Activated CD8-positive, alpha-beta memory T cell treated with anti-CD3 and anti-CD28 coated beads, Interleukin-2, amount 10 ng/mL, durations not matched to agents 7 days and 5 days (primary cell): Measurements from ENCODE around the gene MED29. TPM values are rescaled to one million over a fixed set of nuclear protein-coding genes. Genes with fewer than 3 reads are reported as not detected.
A peak's percentile ranks its signal among the peaks of the same experiment; 100 is the strongest.

Source experiments
- ATAC-seq: fragments of 150-1000 bp; cut with Tn5 transposase; one replicate; pipeline ENCODE4 v1.10.0; 2021; ENCODE audit warnings: moderate library complexity
- CTCF ChIA-PET: fragments of 350-600 bp; sonication (Branson Sonifier 250); formaldehyde crosslinking; loops from one replicate; lab custom pipeline; 2021; ENCODE audit warnings: antibody characterized with exemption; lab: Charles Lee
- DNase-seq: peaks from one replicate; pipeline ENCODE4 v3.0.0-alpha.2; 2020
- H3K27ac Mint-ChIP-seq: one replicate; pipeline ENCODE4 v1.8.0; 2021; ENCODE audit warnings: mild to moderate bottlenecking, mixed read lengths
- H3K27me3 Mint-ChIP-seq: one replicate; pipeline ENCODE4 v1.8.0; 2021; ENCODE audit warnings: mixed read lengths
- H3K36me3 Mint-ChIP-seq: one replicate; pipeline ENCODE4 v1.8.0; 2021; ENCODE audit warnings: mild to moderate bottlenecking, mixed read lengths
- H3K4me1 Mint-ChIP-seq: one replicate; pipeline ENCODE4 v1.8.0; 2021; ENCODE audit warnings: mixed read lengths
- H3K4me3 Mint-ChIP-seq: one replicate; pipeline ENCODE4 v1.8.0; 2021; ENCODE audit warnings: mild to moderate bottlenecking, moderate library complexity, mixed read lengths
- H3K9me3 Mint-ChIP-seq: one replicate; pipeline ENCODE4 v1.8.0; 2022; ENCODE audit warnings: low read depth, mixed read lengths
- total RNA-seq, 2 experiments: library from RNA; stranded (reverse); gene quantifications; one replicate each; pipeline ENCODE4 v1.2.3, GENCODE V29; 2021

Gene MED29
- total RNA-seq, 2 experiments from 2014 or later: 31.0 to 31.2 TPM

- no peaks in the 10 kb centered on the region for H3K27me3 Mint-ChIP-seq
- ATAC-seq: no peak
- H3K36me3 Mint-ChIP-seq: peaks cover 22% of the 10 kb centered on the region
- H3K4me1 Mint-ChIP-seq: peaks cover 56% of the 10 kb centered on the region
- DNase-seq: no peak
- no peaks in the 10 kb centered on the region for H3K9me3 Mint-ChIP-seq
- CTCF ChIA-PET: interaction anchor here (0.9 to 4.5 kb wide), 4 partner anchors 7 to 194 kb away, joined by 3 to 76 read pairs (median 4); partner anchors contain the start of genes MED29 and PAF1
- peak overlapping the region; percentile 89 for H3K27ac Mint-ChIP-seq
- no peak overlapping the region for H3K4me3 Mint-ChIP-seq
Observed at GRCh38 chr19:39405261-39405957, 14.2 kb downstream of the MED29 start.

- H3K4me1 Mint-ChIP-seq: peaks cover 57% of the 10 kb centered on the region
- peak overlapping the region; percentile 84 for H3K4me3 Mint-ChIP-seq
- CTCF ChIA-PET: interaction anchor here (4.5 kb wide), 1 partner anchor 8 kb away, joined by 76 read pairs; no protein-coding TSS in a partner anchor
Observed at GRCh38 chr19:39405958-39406655, 14.9 kb downstream of the MED29 start.

GRCh38 chr19:39406656-39407409, 15.7 kb downstream of the MED29 start, which contains the start of gene ZFP36:
Gene ZFP36 (plus strand): TSS chr19:39406847. CDS start chr19:39406905, 58 bp downstream.
- Mint-ChIP-seq H3K4me3 (peak within 1 kb of the TSS; percentile 84), H3K36me3 (peaks cover 27% of the 10 kb centered on the region), H3K27me3 (no peaks in the 10 kb centered on the region), H3K9me3 (no peaks in the 10 kb centered on the region), H3K4me1 (peaks cover 56% of the 10 kb centered on the region), H3K27ac (peak within 1 kb of the TSS; percentile 98)
- DNase-seq: peak; percentile 92
- CTCF ChIA-PET: interaction anchor here (1.3 to 4.5 kb wide), 3 partner anchors 9 to 67 kb away, joined by 3 to 76 read pairs (median 13); partner anchors contain the start of genes MED29 and PAF1
- ATAC-seq: peak; percentile 35

More at GRCh38 chr19:39405958-39406655, 14.9 kb downstream of the MED29 start:
- peak; percentile 93 for DNase-seq
- Mint-ChIP-seq H3K27ac (peak overlapping the region; percentile 89), H3K9me3 (no peaks in the 10 kb centered on the region), H3K36me3 (peaks cover 25% of the 10 kb centered on the region), H3K27me3 (no peaks in the 10 kb centered on the region)
- peak; percentile 6 for ATAC-seq

- Mint-ChIP-seq H3K9me3 (no peaks in the 10 kb centered on the region), H3K36me3 (peaks cover 27% of the 10 kb centered on the region)
Observed at GRCh38 chr19:39407410-39407659, 16.2 kb downstream of the MED29 start.

GRCh38 chr19:39407660-39408391, 16.6 kb downstream of the MED29 start:
- Mint-ChIP-seq H3K27me3 (no peaks in the 10 kb centered on the region), H3K4me3 (peak overlapping the region; percentile 84), H3K27ac (peak overlapping the region; percentile 98), H3K36me3 (peaks cover 27% of the 10 kb centered on the region), H3K4me1 (peaks cover 50% of the 10 kb centered on the region), H3K9me3 (no peaks in the 10 kb centered on the region)
- ATAC-seq (peak; percentile 3), DNase-seq (peak; percentile 92)
- CTCF ChIA-PET: interaction anchor here (1.3 to 4.5 kb wide), 4 partner anchors 10 to 68 kb away, joined by 3 to 76 read pairs (median 9); partner anchors contain the start of genes MED29, PAF1 and RPS16

More at GRCh38 chr19:39407410-39407659, 16.2 kb downstream of the MED29 start:
- ATAC-seq: no peak
- DNase-seq: no peak
- peak overlapping the region; percentile 84 for H3K4me3 Mint-ChIP-seq
- CTCF ChIA-PET: interaction anchor here (1.3 to 4.5 kb wide), 3 partner anchors 9 to 68 kb away, joined by 3 to 76 read pairs (median 13); partner anchors contain the start of genes MED29 and PAF1
- no peaks in the 10 kb centered on the region for H3K27me3 Mint-ChIP-seq
- H3K27ac Mint-ChIP-seq: peak overlapping the region; percentile 98
- peaks cover 54% of the 10 kb centered on the region for H3K4me1 Mint-ChIP-seq

GRCh38 chr19:39408392-39409207, 17.4 kb downstream of the MED29 start:
- ATAC-seq: no peak
- H3K27me3 Mint-ChIP-seq: no peaks in the 10 kb centered on the region
- peak overlapping the region; percentile 98 for H3K27ac Mint-ChIP-seq
- no peaks in the 10 kb centered on the region for H3K9me3 Mint-ChIP-seq
- DNase-seq: peak; percentile 61
- H3K4me3 Mint-ChIP-seq: peak overlapping the region; percentile 84
- H3K4me1 Mint-ChIP-seq: peaks cover 47% of the 10 kb centered on the region
- CTCF ChIA-PET: interaction anchor here (1.0 to 4.5 kb wide), 5 partner anchors 10 to 81 kb away, joined by 3 to 76 read pairs (median 5); partner anchors contain the start of genes MED29, PAF1 and RPS16
- H3K36me3 Mint-ChIP-seq: peaks cover 27% of the 10 kb centered on the region

- Mint-ChIP-seq H3K4me1 (peaks cover 50% of the 10 kb centered on the region), H3K27ac (peak overlapping the region; percentile 98), H3K9me3 (no peaks in the 10 kb centered on the region), H3K27me3 (no peaks in the 10 kb centered on the region), H3K4me3 (peak overlapping the region; percentile 84), H3K36me3 (peaks cover 29% of the 10 kb centered on the region)
- CTCF ChIA-PET: interaction anchor here (1.0 to 4.5 kb wide), 4 partner anchors 11 to 82 kb away, joined by 3 to 76 read pairs (median 9); partner anchors contain the start of genes MED29, PAF1 and RPS16
- ATAC-seq (peak; percentile 5), DNase-seq (peak; percentile 93)
Observed at GRCh38 chr19:39409208-39410016, 18.2 kb downstream of the MED29 start.

- Mint-ChIP-seq H3K4me1 (peaks cover 50% of the 10 kb centered on the region), H3K27me3 (no peaks in the 10 kb centered on the region), H3K27ac (peak overlapping the region; percentile 87), H3K4me3 (peak overlapping the region; percentile 84), H3K9me3 (no peaks in the 10 kb centered on the region), H3K36me3 (peaks cover 31% of the 10 kb centered on the region)
- ATAC-seq (peak; percentile 20), DNase-seq (peak; percentile 82)
- CTCF ChIA-PET: interaction anchor here (4.5 kb wide), 1 partner anchor 12 kb away, joined by 76 read pairs; no protein-coding TSS in a partner anchor
Observed at GRCh38 chr19:39410017-39410830, 19.0 kb downstream of the MED29 start.

GRCh38 chr19:39410831-39411080, 19.6 kb downstream of the MED29 start:
- Mint-ChIP-seq H3K9me3 (no peaks in the 10 kb centered on the region), H3K27me3 (no peaks in the 10 kb centered on the region), H3K36me3 (peaks cover 31% of the 10 kb centered on the region), H3K4me1 (peaks cover 47% of the 10 kb centered on the region), H3K27ac (peak overlapping the region; percentile 87), H3K4me3 (peak overlapping the region; percentile 84)
- DNase-seq (no peak), ATAC-seq (no peak)
- CTCF ChIA-PET: interaction anchor here (1.9 to 2.3 kb wide), 3 partner anchors 9 to 289 kb away, joined by 7 to 152 read pairs (median 46); no protein-coding TSS in a partner anchor

GRCh38 chr19:39411081-39411831, 20.1 kb downstream of the MED29 start:
- H3K9me3 Mint-ChIP-seq: no peaks in the 10 kb centered on the region

More at GRCh38 chr19:39411081-39411831, 20.1 kb downstream of the MED29 start:
- CTCF ChIA-PET: interaction anchor here (1.0 to 2.3 kb wide), 20 partner anchors 9 to 301 kb away, joined by 3 to 152 read pairs (median 6); partner anchors contain the start of genes GMFG, MED29, PAF1 and RPS16
- H3K27ac Mint-ChIP-seq: peak overlapping the region; percentile 87
- peak overlapping the region; percentile 84 for H3K4me3 Mint-ChIP-seq
- H3K27me3 Mint-ChIP-seq: no peaks in the 10 kb centered on the region
- DNase-seq (no peak), ATAC-seq (no peak)
- peaks cover 42% of the 10 kb centered on the region for H3K4me1 Mint-ChIP-seq
- peaks cover 31% of the 10 kb centered on the region for H3K36me3 Mint-ChIP-seq
